ENCODE measurements around the gene CCNA2. TPM values are rescaled to one million over a fixed set of nuclear protein-coding genes. Genes with fewer than 3 reads are reported as not detected.

CCNA2 gene
- total RNA-seq, 4 donors from 2014 or later, result 1.7 to 6.8 (median 2.6) TPM

- no peak for TF ChIP-seq CTCF (IDR thresholded peaks at IDR 0.05; ENCODE audit: low read depth)
Measured at GRCh38 chr4:121794505-121795188, 29.0 kb downstream of the CCNA2 start.

- TF ChIP-seq CTCF (IDR thresholded peaks at IDR 0.05; ENCODE audit: low read depth), result no peak
Measured at GRCh38 chr4:121792966-121793365, 30.7 kb downstream of the CCNA2 start.

GRCh38 chr4:121791481-121791880 is 32.2 kb downstream of the CCNA2 start:
- TF ChIP-seq CTCF (IDR thresholded peaks at IDR 0.05; ENCODE audit: low read depth), result no peak

- TF ChIP-seq CTCF (IDR thresholded peaks at IDR 0.05; ENCODE audit: low read depth), result no peak
Measured at GRCh38 chr4:121790976-121791375, 32.7 kb downstream of the CCNA2 start.

GRCh38 chr4:121789960-121790829 is 33.5 kb downstream of the CCNA2 start:
- TF ChIP-seq CTCF (IDR thresholded peaks at IDR 0.05; ENCODE audit: low read depth), result no peak

- no peak for TF ChIP-seq CTCF (IDR thresholded peaks at IDR 0.05; ENCODE audit: low read depth)
Measured at GRCh38 chr4:121789455-121789854, 34.2 kb downstream of the CCNA2 start.

GRCh38 chr4:121788896-121789295 is 34.8 kb downstream of the CCNA2 start:
- no peak for TF ChIP-seq CTCF (IDR thresholded peaks at IDR 0.05; ENCODE audit: low read depth)

Measured in subcutaneous adipose tissue (tissue), 4 donors.